Effector memory CD4-positive, alpha-beta T cell (primary cell): Measurements from ENCODE around the gene TLR5.

Source experiments
- DNase-seq, 3 donors: peaks; one replicate each; pipeline ENCODE4 v3.0.0-alpha.2; 2020
- H3K27ac ChIP-seq: 2 replicates; pipeline ENCODE4 v1.7.0; 2013; ENCODE audit warnings: mild to moderate bottlenecking, low read length, moderate library complexity; ENCODE audit not compliant: insufficient read depth, poor library complexity, severe bottlenecking
- H3K27me3 ChIP-seq: replicated peaks from 2 replicates; pipeline ENCODE4 v1.7.0; 2013; ENCODE audit warnings: mild to moderate bottlenecking, low read length; ENCODE audit not compliant: insufficient read depth, control insufficient read depth, poor library complexity, severe bottlenecking
- H3K36me3 ChIP-seq: 2 replicates; pipeline ENCODE4 v1.7.0; 2013; ENCODE audit warnings: mild to moderate bottlenecking, low read length, moderate library complexity; ENCODE audit not compliant: control insufficient read depth, insufficient read depth
- H3K4me1 ChIP-seq: 2 replicates; pipeline ENCODE4 v1.7.0; 2013; ENCODE audit warnings: low read length, mild to moderate bottlenecking; ENCODE audit not compliant: control insufficient read depth, insufficient read depth, poor library complexity, severe bottlenecking
- H3K4me3 ChIP-seq: 2 replicates; pipeline ENCODE4 v1.7.0; 2013; ENCODE audit warnings: low read length, low read depth, mild to moderate bottlenecking; ENCODE audit not compliant: insufficient read depth, poor library complexity, severe bottlenecking
- H3K9me3 ChIP-seq: 2 replicates; pipeline ENCODE4 v1.7.0; 2013; ENCODE audit warnings: mild to moderate bottlenecking, low read length, moderate library complexity; ENCODE audit not compliant: control insufficient read depth
- total RNA-seq, 3 donors: gene quantifications; one replicate each; lab custom pipeline; 2026; lab: John Stamatoyannopoulos, UW

TLR5 gene, protein sequence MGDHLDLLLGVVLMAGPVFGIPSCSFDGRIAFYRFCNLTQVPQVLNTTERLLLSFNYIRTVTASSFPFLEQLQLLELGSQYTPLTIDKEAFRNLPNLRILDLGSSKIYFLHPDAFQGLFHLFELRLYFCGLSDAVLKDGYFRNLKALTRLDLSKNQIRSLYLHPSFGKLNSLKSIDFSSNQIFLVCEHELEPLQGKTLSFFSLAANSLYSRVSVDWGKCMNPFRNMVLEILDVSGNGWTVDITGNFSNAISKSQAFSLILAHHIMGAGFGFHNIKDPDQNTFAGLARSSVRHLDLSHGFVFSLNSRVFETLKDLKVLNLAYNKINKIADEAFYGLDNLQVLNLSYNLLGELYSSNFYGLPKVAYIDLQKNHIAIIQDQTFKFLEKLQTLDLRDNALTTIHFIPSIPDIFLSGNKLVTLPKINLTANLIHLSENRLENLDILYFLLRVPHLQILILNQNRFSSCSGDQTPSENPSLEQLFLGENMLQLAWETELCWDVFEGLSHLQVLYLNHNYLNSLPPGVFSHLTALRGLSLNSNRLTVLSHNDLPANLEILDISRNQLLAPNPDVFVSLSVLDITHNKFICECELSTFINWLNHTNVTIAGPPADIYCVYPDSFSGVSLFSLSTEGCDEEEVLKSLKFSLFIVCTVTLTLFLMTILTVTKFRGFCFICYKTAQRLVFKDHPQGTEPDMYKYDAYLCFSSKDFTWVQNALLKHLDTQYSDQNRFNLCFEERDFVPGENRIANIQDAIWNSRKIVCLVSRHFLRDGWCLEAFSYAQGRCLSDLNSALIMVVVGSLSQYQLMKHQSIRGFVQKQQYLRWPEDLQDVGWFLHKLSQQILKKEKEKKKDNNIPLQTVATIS
- total RNA-seq: 1.2 to 3.9 (median 2.4) reads per million in 3 donors

DNA sequence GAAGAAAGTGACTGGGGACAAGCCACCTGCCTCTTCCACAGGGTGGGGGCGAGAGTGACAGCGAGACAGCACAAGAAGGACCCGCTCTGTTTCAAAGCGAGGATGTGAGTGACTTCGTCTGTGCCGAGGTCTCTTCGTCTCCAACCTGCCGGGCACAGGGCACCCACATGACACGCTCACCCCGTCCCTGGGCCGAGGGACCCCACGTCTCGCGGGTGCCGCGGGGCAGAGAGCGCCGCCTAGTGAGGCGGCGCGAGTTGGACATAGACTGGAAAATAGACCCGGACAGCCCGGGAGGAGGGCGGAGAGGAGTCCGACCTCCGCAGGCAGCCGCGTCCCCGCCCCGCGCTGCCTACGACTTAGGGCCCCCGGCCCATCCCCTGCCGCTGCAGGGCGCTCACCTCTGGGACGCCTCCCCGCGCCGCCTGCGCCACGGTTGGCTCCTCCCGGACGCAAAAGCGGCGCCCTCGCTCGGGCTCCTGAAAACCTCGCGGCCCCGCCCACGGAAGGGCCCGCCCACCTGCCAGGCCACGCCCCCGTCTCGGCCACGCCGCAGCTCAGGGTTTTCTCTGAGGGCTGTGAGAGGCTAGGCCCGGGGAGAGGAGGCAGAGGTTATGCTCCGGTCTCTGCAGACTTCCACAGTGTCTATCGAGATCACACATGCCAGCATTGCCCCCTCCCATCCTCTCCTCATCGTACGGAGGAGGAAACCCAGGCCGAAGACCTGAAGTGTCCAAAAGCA is at the start of gene TLR5:
Gene TLR5, minus strand, starts transcription at position 454 of the 742 bp plus-strand sequence. CDS start 30,217 bp downstream, outside the sequence.
- H3K27ac ChIP-seq: peak within 1 kb of the TSS; percentile 52
- peaks cover 16% of the 10 kb centered on the region for H3K4me1 ChIP-seq
- peak within 1 kb of the TSS; percentile 57 for H3K4me3 ChIP-seq
- H3K9me3 ChIP-seq: no peaks in the 10 kb centered on the region
- no peaks in the 10 kb centered on the region for H3K36me3 ChIP-seq
- peak; percentile 73 to 80 (median 78) for DNase-seq
- no peaks in the 10 kb centered on the region for H3K27me3 ChIP-seq

- H3K4me1 ChIP-seq: peaks cover 22% of the 10 kb centered on the region
- H3K36me3 ChIP-seq: no peaks in the 10 kb centered on the region
- H3K27ac ChIP-seq: peak overlapping the region; percentile 29
- no peaks in the 10 kb centered on the region for H3K27me3 ChIP-seq
- H3K9me3 ChIP-seq: no peaks in the 10 kb centered on the region
- DNase-seq: peak in 2 of 3 donors; percentile 4 to 11
- no peak overlapping the region for H3K4me3 ChIP-seq
Observed at GRCh38 chr1:223189903-223190724, 47.1 kb upstream of the TLR5 start.

DNA sequence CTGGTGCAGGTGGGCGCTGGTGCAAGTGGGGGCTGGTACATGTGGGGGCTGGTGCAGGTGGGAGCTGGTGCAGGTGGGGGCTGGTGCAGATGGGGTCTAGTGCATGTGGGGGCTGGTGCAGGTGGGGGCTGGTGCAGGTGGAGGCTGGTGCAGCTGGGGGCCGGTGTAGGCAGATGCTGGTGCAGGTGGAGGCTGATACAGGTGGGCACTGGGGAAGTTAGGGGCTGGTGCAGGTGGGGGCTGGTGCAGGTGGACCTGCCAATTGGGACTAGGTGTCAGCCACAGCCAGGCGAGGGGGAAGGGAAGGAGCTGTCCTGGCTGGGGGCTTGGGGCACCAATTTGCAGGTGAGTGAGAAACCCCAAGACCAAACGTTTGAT is 46.5 kb upstream of the TLR5 start:
- Histone ChIP-seq H3K4me3 (no peak overlapping the region), H3K9me3 (no peaks in the 10 kb centered on the region), H3K27me3 (no peaks in the 10 kb centered on the region), H3K36me3 (no peaks in the 10 kb centered on the region), H3K4me1 (peaks cover 22% of the 10 kb centered on the region), H3K27ac (no peak overlapping the region)
- no peak for DNase-seq

- no peak overlapping the region for H3K27ac ChIP-seq
- H3K4me3 ChIP-seq: no peak overlapping the region
- no peaks in the 10 kb centered on the region for H3K9me3 ChIP-seq
- no peaks in the 10 kb centered on the region for H3K36me3 ChIP-seq
- H3K27me3 ChIP-seq: no peaks in the 10 kb centered on the region
- no peak for DNase-seq
- peaks cover 22% of the 10 kb centered on the region for H3K4me1 ChIP-seq
Observed at GRCh38 chr1:223188618-223189356, 45.7 kb upstream of the TLR5 start.

GRCh38 chr1:223186800-223187199 is 43.8 kb upstream of the TLR5 start:
- Histone ChIP-seq H3K9me3 (no peaks in the 10 kb centered on the region), H3K4me3 (no peak overlapping the region), H3K4me1 (peaks cover 22% of the 10 kb centered on the region), H3K27me3 (no peaks in the 10 kb centered on the region), H3K27ac (no peak overlapping the region), H3K36me3 (no peaks in the 10 kb centered on the region)
- no peak for DNase-seq

- H3K4me1 ChIP-seq: no peaks in the 10 kb centered on the region
Observed at GRCh38 chr1:223183268-223183862, 40.3 kb upstream of the TLR5 start.

GRCh38 chr1:223180731-223181321 is 37.8 kb upstream of the TLR5 start:
- no peaks in the 10 kb centered on the region for H3K4me1 ChIP-seq
- H3K36me3 ChIP-seq: no peaks in the 10 kb centered on the region
- no peaks in the 10 kb centered on the region for H3K9me3 ChIP-seq
- H3K27ac ChIP-seq: no peak overlapping the region
- H3K27me3 ChIP-seq: no peaks in the 10 kb centered on the region
- DNase-seq: no peak
- H3K4me3 ChIP-seq: no peak overlapping the region

More at GRCh38 chr1:223183268-223183862, 40.3 kb upstream of the TLR5 start:
- no peak overlapping the region for H3K4me3 ChIP-seq
- no peak for DNase-seq
- no peaks in the 10 kb centered on the region for H3K27me3 ChIP-seq
- no peak overlapping the region for H3K27ac ChIP-seq
- H3K36me3 ChIP-seq: no peaks in the 10 kb centered on the region
- no peaks in the 10 kb centered on the region for H3K9me3 ChIP-seq

- Histone ChIP-seq H3K27me3 (no peaks in the 10 kb centered on the region), H3K4me3 (no peak overlapping the region), H3K27ac (no peak overlapping the region), H3K4me1 (no peaks in the 10 kb centered on the region), H3K36me3 (no peaks in the 10 kb centered on the region), H3K9me3 (no peaks in the 10 kb centered on the region)
- no peak for DNase-seq
Observed at GRCh38 chr1:223179786-223180185, 36.7 kb upstream of the TLR5 start.
